HG03064 (cell line): Measurements from ENCODE around the gene REC8.

ENCODE experiments used
- ATAC-seq: cut with Tn5 transposase; IDR thresholded peaks from one replicate; pipeline ENCODE4 v1.9.1; 2021; ENCODE audit warnings: low read depth; ENCODE audit not compliant: unreplicated experiment

Gene REC8

GRCh38 chr14:24226473-24226872, 54.6 kb downstream of the REC8 start:
- ATAC-seq: no peak

GRCh38 chr14:24228902-24229301, 57.0 kb downstream of the REC8 start:
- no peak for ATAC-seq
